CD4-positive, alpha-beta T cell (primary cell): Measurements from ENCODE around the gene CLEC3A. TPM values are rescaled to one million over a fixed set of nuclear protein-coding genes. Genes with fewer than 3 reads are reported as not detected.
"Not testable (repeated sequence)": the region's sequence is repeated elsewhere in the genome, so short reads cannot be mapped to it uniquely, and the experiment has no call there.

ENCODE experiments used
- ATAC-seq: fragments of 200-7000 bp; cut with Tn5 transposase; one replicate; pipeline ENCODE4 v1.10.0; 2022; ENCODE audit warnings: mild to moderate bottlenecking; ENCODE audit not compliant: poor library complexity
- CTCF ChIA-PET: fragments of 350-600 bp; sonication (Branson Sonifier 250); formaldehyde crosslinking; loops from one replicate; lab custom pipeline; 2021; ENCODE audit warnings: antibody characterized with exemption, inconsistent platforms; lab: Charles Lee
- POLR2A ChIA-PET: fragments of 350-600 bp; sonication (Branson Sonifier 250); formaldehyde crosslinking; loops from one replicate; lab custom pipeline; 2021; ENCODE audit warnings: antibody characterized with exemption, inconsistent platforms; lab: Charles Lee
- DNase-seq, 14 experiments: peaks; one replicate each; pipeline ENCODE4 v3.0.0-alpha.2; 2013 to 2020; ENCODE audit warnings: mixed read lengths in 2 of 14
- H3K27ac ChIP-seq, 2 donors: one replicate each; pipeline versions ENCODE4 v1.5.1 to v1.7.0; 2013; ENCODE audit warnings: low read length in 2 of 2, low read depth in 1 of 2, mild to moderate bottlenecking in 1 of 2
- H3K27me3 ChIP-seq, 2 experiments: 1 replicate in 1 of 2; 2 replicates in 1 of 2; pipeline versions ENCODE4 v1.6.1 to v1.7.0; 2013; ENCODE audit warnings: low read length in 2 of 2, control low read depth in 1 of 2, mild to moderate bottlenecking in 1 of 2, moderate library complexity in 1 of 2; ENCODE audit not compliant: insufficient read depth in 2 of 2, control insufficient read depth in 1 of 2
- H3K36me3 ChIP-seq: one replicate; pipeline ENCODE4 v1.6.1; 2013; ENCODE audit warnings: low read length, control low read depth; ENCODE audit not compliant: insufficient read depth
- H3K4me1 ChIP-seq: one replicate; pipeline ENCODE4 v1.6.1; 2013; ENCODE audit warnings: low read length, control low read depth; ENCODE audit not compliant: insufficient read depth
- H3K4me3 ChIP-seq: one replicate; pipeline ENCODE4 v1.5.1; 2013; ENCODE audit warnings: mild to moderate bottlenecking, low read length, moderate library complexity
- H3K9me3 ChIP-seq, 2 experiments: 1 replicate in 1 of 2; 2 replicates in 1 of 2; pipeline versions ENCODE4 v1.6.1 to v1.7.0; 2013; ENCODE audit warnings: low read length in 2 of 2, mild to moderate bottlenecking in 2 of 2, control low read depth in 1 of 2, moderate library complexity in 1 of 2; ENCODE audit not compliant: control insufficient read depth in 1 of 2, insufficient read depth in 1 of 2
- H3K27ac Mint-ChIP-seq: one replicate; pipeline ENCODE4 v1.8.0; 2020; ENCODE audit warnings: mixed read lengths
- H3K27me3 Mint-ChIP-seq: one replicate; pipeline ENCODE4 v1.8.0; 2021; ENCODE audit warnings: mixed read lengths
- H3K36me3 Mint-ChIP-seq: one replicate; pipeline ENCODE4 v1.8.0; 2021; ENCODE audit warnings: low read depth, mixed read lengths
- H3K4me1 Mint-ChIP-seq: one replicate; pipeline ENCODE4 v1.8.0; 2021; ENCODE audit warnings: low read depth, mixed read lengths
- H3K4me3 Mint-ChIP-seq: one replicate; pipeline ENCODE4 v1.8.0; 2020; ENCODE audit warnings: mild to moderate bottlenecking, mixed read lengths
- H3K9me3 Mint-ChIP-seq: one replicate; pipeline ENCODE4 v1.8.0; 2020; ENCODE audit warnings: mixed read lengths
- CTCF ChIP-seq: fragments of 200-600 bp; IDR thresholded peaks from one replicate; pipeline ENCODE4 v1.8.0; 2022; ENCODE audit warnings: antibody characterized with exemption, mild to moderate bottlenecking
- intact Hi-C, 2 experiments: fragments of 100-400 bp; cut with DNase I in 1 of 2; cut with micrococcal nuclease in 1 of 2; formaldehyde crosslinking; loops; one replicate each; pipeline versions ENCODE4 v1.15.1 to v1.9.0; 2023 to 2025; cut with DNase I, micrococcal nuclease
- total RNA-seq, 174 experiments: library from RNA in 2 of 174; stranded (reverse) in 2 of 174; gene quantifications; one replicate each; pipeline ENCODE4 v1.2.3 and lab custom pipeline; 2021 to 2026

The CLEC3A gene
- total RNA-seq, 2 experiments from 2014 or later: not detected

GRCh38 chr16:77987810-77988209 is 34.5 kb upstream of the CLEC3A start:
- POLR2A ChIA-PET: no interaction called here
- H3K4me1 Mint-ChIP-seq: no peaks in the 10 kb centered on the region
- H3K27ac ChIP-seq: no peak overlapping the region

GRCh38 chr16:77989846-77990245 is 32.5 kb upstream of the CLEC3A start:
- H3K36me3 ChIP-seq: no peaks in the 10 kb centered on the region
- ATAC-seq (no peak), DNase-seq (no peak)
- CTCF ChIA-PET: no interaction called here
- POLR2A ChIA-PET: no interaction called here
- TF ChIP-seq CTCF: no peak
- no peak overlapping the region for H3K27ac Mint-ChIP-seq
- peaks cover 0 to 8% of the 10 kb centered on the region in 2 experiments for H3K27me3 ChIP-seq
- H3K27ac ChIP-seq: no peak overlapping the region
- H3K4me1 Mint-ChIP-seq: no peaks in the 10 kb centered on the region
- intact Hi-C loops: no loop called here
- no peak overlapping the region for H3K4me3 Mint-ChIP-seq
- H3K9me3 ChIP-seq: no peaks in the 10 kb centered on the region
- peaks cover 29% of the 10 kb centered on the region for H3K27me3 Mint-ChIP-seq
- H3K4me1 ChIP-seq: no peaks in the 10 kb centered on the region
- H3K4me3 ChIP-seq: no peak overlapping the region
- no peaks in the 10 kb centered on the region for H3K9me3 Mint-ChIP-seq
- no peaks in the 10 kb centered on the region for H3K36me3 Mint-ChIP-seq

More at GRCh38 chr16:77987810-77988209, 34.5 kb upstream of the CLEC3A start:
- intact Hi-C loops: no loop called here
- TF ChIP-seq CTCF: no peak
- Mint-ChIP-seq H3K9me3 (no peaks in the 10 kb centered on the region), H3K36me3 (no peaks in the 10 kb centered on the region), H3K27ac (no peak overlapping the region), H3K4me3 (no peak overlapping the region), H3K27me3 (peaks cover 30% of the 10 kb centered on the region)
- no peaks in the 10 kb centered on the region for H3K4me1 ChIP-seq
- ATAC-seq (no peak), DNase-seq (no peak)
- CTCF ChIA-PET: no interaction called here
- H3K36me3 ChIP-seq: no peaks in the 10 kb centered on the region
- peaks cover 0 to 7% of the 10 kb centered on the region in 2 experiments for H3K27me3 ChIP-seq
- no peak overlapping the region for H3K4me3 ChIP-seq
- no peaks in the 10 kb centered on the region for H3K9me3 ChIP-seq

GRCh38 chr16:77991701-77992100 is 30.6 kb upstream of the CLEC3A start:
- H3K9me3 Mint-ChIP-seq: peaks cover 4% of the 10 kb centered on the region
- H3K4me3 ChIP-seq: no peak overlapping the region
- H3K4me1 ChIP-seq: no peaks in the 10 kb centered on the region
- POLR2A ChIA-PET: no interaction called here
- H3K4me1 Mint-ChIP-seq: no peaks in the 10 kb centered on the region
- H3K36me3 Mint-ChIP-seq: no peaks in the 10 kb centered on the region
- intact Hi-C loops: no loop called here
- H3K27me3 ChIP-seq: peaks cover 0 to 5% of the 10 kb centered on the region in 2 experiments
- TF ChIP-seq CTCF: no peak
- CTCF ChIA-PET: no interaction called here
- H3K27ac ChIP-seq: no peak overlapping the region
- peaks cover 24% of the 10 kb centered on the region for H3K27me3 Mint-ChIP-seq
- ATAC-seq (no peak), DNase-seq (no peak)
- H3K27ac Mint-ChIP-seq: no peak overlapping the region
- peaks cover 5 to 15% of the 10 kb centered on the region in 2 experiments for H3K9me3 ChIP-seq
- no peak overlapping the region for H3K4me3 Mint-ChIP-seq
- no peaks in the 10 kb centered on the region for H3K36me3 ChIP-seq

- peaks cover 22% of the 10 kb centered on the region for H3K27me3 Mint-ChIP-seq
- CTCF ChIA-PET: interaction anchor here (0.9 kb wide), 1 partner anchor 9 kb away, joined by 3 read pairs; no protein-coding TSS in a partner anchor
- H3K4me1 Mint-ChIP-seq, H3K4me3 Mint-ChIP-seq, H3K27ac Mint-ChIP-seq, H3K27ac ChIP-seq, H3K36me3 ChIP-seq, H3K27me3 ChIP-seq, ATAC-seq, H3K4me1 ChIP-seq, H3K36me3 Mint-ChIP-seq, intact Hi-C loops, H3K9me3 Mint-ChIP-seq, H3K4me3 ChIP-seq, DNase-seq, POLR2A ChIA-PET: not testable (repeated sequence)
- peaks cover 6 to 15% of the 10 kb centered on the region in 2 experiments for H3K9me3 ChIP-seq
These were observed 30.0 kb upstream of the CLEC3A start for GRCh38 chr16:77992381-77992780.
